ENCODE results near the gene PTPRU.

The PTPRU gene

DNA sequence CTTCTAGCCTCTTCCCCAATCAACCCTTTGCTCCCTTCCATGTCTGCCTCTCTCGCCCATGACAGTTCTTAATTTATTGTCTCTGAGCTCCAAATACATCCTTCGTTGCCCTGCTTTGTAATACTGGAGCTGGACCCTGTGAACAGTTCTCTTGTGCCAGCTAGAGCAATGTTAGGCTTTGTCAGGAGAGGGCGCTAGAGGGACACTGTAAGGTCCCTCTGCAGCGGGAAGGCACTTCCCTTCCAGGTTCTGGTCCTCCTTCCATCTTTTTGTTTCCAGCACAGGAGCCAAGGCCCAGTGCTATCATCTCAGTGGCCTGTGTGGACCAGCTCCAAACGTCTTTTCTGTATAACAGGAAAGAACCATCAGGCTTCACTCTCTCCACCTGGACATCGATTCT lies 95.9 kb downstream of the PTPRU start:
- no peaks in the 10 kb centered on the region for H3K36me3 ChIP-seq (ENCODE audit: control insufficient read depth, insufficient read depth, low read length)
- no peaks in the 10 kb centered on the region for H3K4me1 ChIP-seq (ENCODE audit: control insufficient read depth, insufficient read depth, low read length)
- H3K27me3 ChIP-seq (ENCODE audit: control insufficient read depth, insufficient read depth, low read length, poor library complexity, severe bottlenecking) = no peaks in the 10 kb centered on the region
- H3K9me3 ChIP-seq (ENCODE audit: control insufficient read depth, low read length) = no peaks in the 10 kb centered on the region
- no peak overlapping the region for H3K27ac ChIP-seq (ENCODE audit: insufficient read depth, low read depth, low read length, poor library complexity, severe bottlenecking)
- WGBS, 2 experiments = 64 to 67% methylated on average over 6 of the region's 6 CpGs
- no peak overlapping the region for H3K4me3 ChIP-seq (ENCODE audit: insufficient read depth, low read depth, low read length)

DNA sequence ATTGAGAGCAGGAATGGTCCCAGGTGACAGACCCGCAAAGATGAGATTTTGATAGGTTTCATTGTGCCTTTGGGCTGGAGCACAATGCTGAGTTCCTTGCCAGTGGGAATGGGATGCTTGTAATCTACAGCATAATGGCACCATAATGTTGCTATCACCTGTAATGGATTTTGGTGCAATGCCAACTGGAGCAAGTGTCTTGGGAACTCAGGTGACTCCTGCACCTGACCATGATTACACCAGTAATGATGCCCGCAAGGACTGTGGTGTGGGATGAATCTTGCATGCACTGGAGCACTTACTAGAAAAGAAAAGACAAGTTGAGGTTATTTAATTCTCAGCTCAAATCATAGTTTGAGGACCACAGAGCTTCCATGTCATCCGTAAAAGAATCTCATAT lies 96.7 kb downstream of the PTPRU start:
- Histone ChIP-seq H3K27me3 (ENCODE audit: control insufficient read depth, insufficient read depth, low read length, poor library complexity, severe bottlenecking) (no peaks in the 10 kb centered on the region), H3K4me1 (ENCODE audit: control insufficient read depth, insufficient read depth, low read length) (no peaks in the 10 kb centered on the region), H3K27ac (ENCODE audit: insufficient read depth, low read depth, low read length, poor library complexity, severe bottlenecking) (no peak overlapping the region), H3K36me3 (ENCODE audit: control insufficient read depth, insufficient read depth, low read length) (no peaks in the 10 kb centered on the region), H3K9me3 (ENCODE audit: control insufficient read depth, low read length) (no peaks in the 10 kb centered on the region), H3K4me3 (ENCODE audit: insufficient read depth, low read depth, low read length) (no peak overlapping the region)
- 91 to 93% methylated on average over 3 of the region's 3 CpGs for WGBS, 2 experiments

DNA sequence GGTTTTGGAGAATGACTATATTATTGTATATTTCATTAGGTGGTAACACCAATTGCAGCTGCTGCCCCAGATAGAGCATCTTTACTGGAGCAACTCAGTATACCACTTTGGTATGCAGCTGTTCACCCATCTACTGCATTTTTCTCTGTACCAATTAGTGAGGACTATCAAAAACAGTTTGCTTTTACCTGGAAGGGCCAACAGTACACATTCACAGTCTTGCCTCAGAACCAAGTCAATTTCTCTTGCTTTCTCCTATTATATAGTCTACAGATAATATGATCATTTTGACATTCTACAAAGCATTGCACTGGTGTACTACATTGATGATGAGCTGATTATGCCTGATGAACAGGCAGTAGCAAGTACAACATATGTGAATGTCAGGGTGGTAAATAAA lies 99.3 kb downstream of the PTPRU start:
- Histone ChIP-seq H3K36me3 (ENCODE audit: control insufficient read depth, insufficient read depth, low read length) (no peaks in the 10 kb centered on the region), H3K27ac (ENCODE audit: insufficient read depth, low read depth, low read length, poor library complexity, severe bottlenecking) (no peak overlapping the region)

DNA sequence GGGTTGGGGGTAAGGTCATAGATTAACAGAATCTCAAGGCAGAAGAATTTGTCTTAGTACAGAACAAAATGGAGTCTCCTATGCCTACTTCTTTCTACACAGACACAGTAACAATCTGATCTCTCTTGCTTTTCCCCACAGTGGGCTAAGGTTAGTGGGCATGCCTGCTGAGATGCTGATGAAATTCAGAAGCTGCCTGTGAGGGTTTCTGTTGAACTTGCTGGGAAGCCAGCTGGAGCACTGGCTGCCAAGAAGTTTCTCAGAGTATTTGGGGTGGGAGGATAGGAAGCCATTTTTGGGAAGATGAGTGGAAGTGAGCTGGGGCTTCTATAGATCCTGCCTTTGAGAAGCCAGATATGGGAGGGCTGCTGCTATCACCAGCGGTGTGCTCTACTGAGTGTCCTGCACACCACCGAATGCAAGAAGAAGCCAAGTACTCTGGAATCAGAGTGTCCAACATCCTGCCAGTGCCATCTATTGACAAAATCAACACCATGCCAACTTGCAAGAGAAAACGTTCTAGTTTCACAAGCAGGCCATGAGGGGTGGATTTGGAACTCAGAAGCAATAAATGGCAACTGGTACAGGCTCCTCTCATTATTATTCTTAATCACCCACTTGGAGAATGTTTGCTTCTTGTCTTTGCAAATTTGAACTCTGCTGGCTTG lies 102.7 kb downstream of the PTPRU start:
- WGBS, 2 experiments = 86 to 93% methylated on average over 3 of the region's 3 CpGs
- no peak overlapping the region for H3K4me3 ChIP-seq (ENCODE audit: insufficient read depth, low read depth, low read length)
- H3K36me3 ChIP-seq (ENCODE audit: control insufficient read depth, insufficient read depth, low read length) = no peaks in the 10 kb centered on the region
- H3K27ac ChIP-seq (ENCODE audit: insufficient read depth, low read depth, low read length, poor library complexity, severe bottlenecking) = no peak overlapping the region
- H3K4me1 ChIP-seq (ENCODE audit: control insufficient read depth, insufficient read depth, low read length) = no peaks in the 10 kb centered on the region
- H3K9me3 ChIP-seq (ENCODE audit: control insufficient read depth, low read length) = no peaks in the 10 kb centered on the region
- H3K27me3 ChIP-seq (ENCODE audit: control insufficient read depth, insufficient read depth, low read length, poor library complexity, severe bottlenecking) = no peaks in the 10 kb centered on the region

More for the DNA sequence above, 99.3 kb downstream of the PTPRU start:
- Histone ChIP-seq H3K9me3 (ENCODE audit: control insufficient read depth, low read length) (no peaks in the 10 kb centered on the region), H3K4me3 (ENCODE audit: insufficient read depth, low read depth, low read length) (no peak overlapping the region), H3K27me3 (ENCODE audit: control insufficient read depth, insufficient read depth, low read length, poor library complexity, severe bottlenecking) (no peaks in the 10 kb centered on the region), H3K4me1 (ENCODE audit: control insufficient read depth, insufficient read depth, low read length) (no peaks in the 10 kb centered on the region)

DNA sequence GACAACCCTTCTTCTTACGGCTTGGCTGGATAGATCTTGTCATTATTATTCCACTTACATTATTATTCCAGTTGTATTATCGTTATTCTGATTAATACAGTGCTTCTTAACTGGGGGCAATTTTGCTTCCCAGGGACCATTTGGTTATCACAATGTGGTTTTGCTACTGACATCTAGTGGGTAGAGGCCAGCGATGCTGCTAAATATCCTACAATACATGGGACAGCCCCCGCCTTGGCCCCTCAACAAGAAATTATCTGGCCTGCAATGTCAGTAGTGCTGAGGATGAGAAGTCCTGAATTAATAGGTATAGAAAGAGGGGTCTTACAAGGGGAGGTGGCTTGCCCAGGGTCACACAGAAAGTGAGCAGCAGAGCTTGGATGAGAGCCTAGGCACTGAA lies 105.6 kb downstream of the PTPRU start:
- 80 to 92% methylated on average over 4 of the region's 4 CpGs for WGBS, 2 experiments
- H3K9me3 ChIP-seq (ENCODE audit: control insufficient read depth, low read length) = no peaks in the 10 kb centered on the region
- H3K36me3 ChIP-seq (ENCODE audit: control insufficient read depth, insufficient read depth, low read length) = no peaks in the 10 kb centered on the region
- no peaks in the 10 kb centered on the region for H3K4me1 ChIP-seq (ENCODE audit: control insufficient read depth, insufficient read depth, low read length)
- H3K4me3 ChIP-seq (ENCODE audit: insufficient read depth, low read depth, low read length) = no peak overlapping the region
- H3K27me3 ChIP-seq (ENCODE audit: control insufficient read depth, insufficient read depth, low read length, poor library complexity, severe bottlenecking) = no peaks in the 10 kb centered on the region
- no peak overlapping the region for H3K27ac ChIP-seq (ENCODE audit: insufficient read depth, low read depth, low read length, poor library complexity, severe bottlenecking)

DNA sequence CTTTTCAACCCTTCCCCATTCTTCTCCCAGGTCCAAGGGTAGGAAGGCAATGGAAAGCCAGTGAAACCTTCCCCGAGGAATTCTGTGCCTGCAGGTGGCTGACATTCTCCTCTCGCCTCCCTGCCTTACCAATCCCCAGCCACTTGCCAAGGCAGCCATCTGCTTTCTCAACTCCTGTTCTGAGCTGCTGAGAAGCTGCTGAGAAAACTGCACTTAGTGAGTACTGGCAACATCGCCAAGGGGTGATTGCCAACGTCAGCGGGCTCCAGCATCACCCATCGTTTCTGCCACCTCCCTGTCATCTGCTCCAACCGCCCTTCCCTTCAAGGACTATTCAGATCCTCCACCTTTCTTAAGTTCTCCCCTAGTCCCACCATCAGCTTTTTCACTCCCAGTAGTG lies 106.0 kb downstream of the PTPRU start:
- Histone ChIP-seq H3K27me3 (ENCODE audit: control insufficient read depth, insufficient read depth, low read length, poor library complexity, severe bottlenecking) (no peaks in the 10 kb centered on the region), H3K4me3 (ENCODE audit: insufficient read depth, low read depth, low read length) (no peak overlapping the region), H3K36me3 (ENCODE audit: control insufficient read depth, insufficient read depth, low read length) (no peaks in the 10 kb centered on the region), H3K4me1 (ENCODE audit: control insufficient read depth, insufficient read depth, low read length) (no peaks in the 10 kb centered on the region), H3K27ac (ENCODE audit: insufficient read depth, low read depth, low read length, poor library complexity, severe bottlenecking) (no peak overlapping the region), H3K9me3 (ENCODE audit: control insufficient read depth, low read length) (no peaks in the 10 kb centered on the region)
- WGBS, 2 experiments = 87 to 88% methylated on average over 7 of the region's 7 CpGs

DNA sequence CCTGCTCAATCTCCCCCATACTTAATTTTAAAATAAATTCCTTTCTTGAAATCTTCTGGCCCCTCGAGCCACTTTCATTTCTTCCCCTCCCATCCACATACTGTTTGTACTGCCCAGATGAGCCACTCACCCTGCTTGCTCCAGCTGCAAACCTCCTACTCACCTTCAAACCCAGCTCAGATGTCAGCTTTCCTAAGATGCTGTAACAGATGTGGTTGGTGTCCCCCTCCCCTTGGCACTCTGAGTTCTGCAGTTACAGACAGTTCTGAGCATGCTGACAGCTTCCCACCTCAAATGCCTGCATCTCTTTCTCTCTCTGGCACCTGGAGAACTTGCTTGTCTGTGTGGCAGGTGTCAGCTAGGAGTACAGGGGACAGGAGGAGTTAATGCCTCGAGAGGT lies 106.7 kb downstream of the PTPRU start:
- no peaks in the 10 kb centered on the region for H3K36me3 ChIP-seq (ENCODE audit: control insufficient read depth, insufficient read depth, low read length)
- 88 to 92% methylated on average over 2 of the region's 2 CpGs for WGBS, 2 experiments
- no peaks in the 10 kb centered on the region for H3K4me1 ChIP-seq (ENCODE audit: control insufficient read depth, insufficient read depth, low read length)

DNA sequence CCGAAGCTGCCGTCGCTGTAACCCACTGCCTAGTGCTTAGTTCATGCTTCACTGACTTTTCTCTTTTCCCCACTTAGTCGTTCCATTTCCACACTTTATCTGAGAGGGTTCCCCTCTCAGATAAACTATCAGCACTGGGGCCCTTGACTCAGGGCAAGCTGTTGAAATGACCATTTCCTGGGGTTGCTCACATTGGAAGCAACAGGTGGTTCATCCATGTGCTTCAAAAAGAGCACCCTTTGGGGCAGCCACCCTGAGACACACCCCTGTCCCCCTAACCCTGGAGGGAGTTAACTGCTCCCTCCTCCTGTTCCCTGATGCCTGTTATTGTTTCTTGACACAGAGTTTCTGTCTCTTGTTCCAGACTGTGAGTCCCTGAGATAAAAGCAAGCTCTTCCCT lies 107.2 kb downstream of the PTPRU start:
- Histone ChIP-seq H3K4me1 (ENCODE audit: control insufficient read depth, insufficient read depth, low read length) (no peaks in the 10 kb centered on the region), H3K9me3 (ENCODE audit: control insufficient read depth, low read length) (no peaks in the 10 kb centered on the region), H3K36me3 (ENCODE audit: control insufficient read depth, insufficient read depth, low read length) (no peaks in the 10 kb centered on the region), H3K27me3 (ENCODE audit: control insufficient read depth, insufficient read depth, low read length, poor library complexity, severe bottlenecking) (no peaks in the 10 kb centered on the region), H3K27ac (ENCODE audit: insufficient read depth, low read depth, low read length, poor library complexity, severe bottlenecking) (no peak overlapping the region), H3K4me3 (ENCODE audit: insufficient read depth, low read depth, low read length) (no peak overlapping the region)
- 89 to 90% methylated on average over 4 of the region's 4 CpGs for WGBS, 2 experiments

More for the DNA sequence above, 106.7 kb downstream of the PTPRU start:
- no peak overlapping the region for H3K4me3 ChIP-seq (ENCODE audit: insufficient read depth, low read depth, low read length)
- no peaks in the 10 kb centered on the region for H3K9me3 ChIP-seq (ENCODE audit: control insufficient read depth, low read length)
- no peaks in the 10 kb centered on the region for H3K27me3 ChIP-seq (ENCODE audit: control insufficient read depth, insufficient read depth, low read length, poor library complexity, severe bottlenecking)
- no peak overlapping the region for H3K27ac ChIP-seq (ENCODE audit: insufficient read depth, low read depth, low read length, poor library complexity, severe bottlenecking)

DNA sequence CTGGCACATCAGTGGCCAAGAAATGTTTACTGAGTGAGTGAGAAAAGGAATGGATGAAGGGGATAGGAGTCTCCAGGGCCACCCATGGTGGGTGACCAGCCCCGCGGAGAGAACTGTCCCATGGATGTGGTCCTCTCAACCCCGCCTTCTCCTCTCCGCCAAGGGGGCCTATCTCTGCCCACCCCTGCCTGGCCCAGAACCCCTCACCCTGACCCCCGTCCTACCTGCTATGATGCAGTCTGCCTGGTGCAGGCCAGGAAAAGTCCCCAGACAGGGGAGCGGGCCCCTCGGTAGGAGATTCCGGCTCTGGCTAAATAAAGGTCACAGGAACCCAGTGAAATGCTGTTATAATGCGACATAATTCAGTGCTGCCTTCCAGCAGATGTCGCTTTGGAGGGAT lies 107.6 kb downstream of the PTPRU start:
- 82 to 85% methylated on average over 10 of the region's 10 CpGs for WGBS, 2 experiments
- no peak overlapping the region for H3K27ac ChIP-seq (ENCODE audit: insufficient read depth, low read depth, low read length, poor library complexity, severe bottlenecking)
- H3K36me3 ChIP-seq (ENCODE audit: control insufficient read depth, insufficient read depth, low read length) = no peaks in the 10 kb centered on the region
- no peaks in the 10 kb centered on the region for H3K4me1 ChIP-seq (ENCODE audit: control insufficient read depth, insufficient read depth, low read length)
- H3K9me3 ChIP-seq (ENCODE audit: control insufficient read depth, low read length) = no peaks in the 10 kb centered on the region
- H3K27me3 ChIP-seq (ENCODE audit: control insufficient read depth, insufficient read depth, low read length, poor library complexity, severe bottlenecking) = no peaks in the 10 kb centered on the region
- no peak overlapping the region for H3K4me3 ChIP-seq (ENCODE audit: insufficient read depth, low read depth, low read length)

DNA sequence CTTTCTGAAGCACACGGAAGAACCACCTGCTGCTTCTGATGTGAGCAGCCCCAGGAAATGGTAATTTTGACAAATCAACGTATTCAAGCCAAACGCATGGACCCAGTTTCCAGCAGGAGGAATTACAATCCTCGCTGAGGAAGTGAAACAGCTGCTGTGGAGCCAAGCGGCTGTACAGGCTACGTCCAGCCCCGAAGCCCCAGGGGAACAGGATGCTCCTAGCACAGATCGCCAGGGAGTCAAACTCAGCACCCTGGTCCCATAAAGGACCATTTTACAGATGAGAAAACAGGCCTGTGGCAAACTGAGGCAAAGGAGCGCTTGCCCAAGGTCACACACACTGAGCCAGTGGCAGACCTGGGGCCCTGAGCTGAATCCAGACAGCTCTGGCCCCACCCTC lies 108.0 kb downstream of the PTPRU start:
- Histone ChIP-seq H3K4me3 (ENCODE audit: insufficient read depth, low read depth, low read length) (no peak overlapping the region), H3K27ac (ENCODE audit: insufficient read depth, low read depth, low read length, poor library complexity, severe bottlenecking) (no peak overlapping the region), H3K36me3 (ENCODE audit: control insufficient read depth, insufficient read depth, low read length) (no peaks in the 10 kb centered on the region), H3K9me3 (ENCODE audit: control insufficient read depth, low read length) (no peaks in the 10 kb centered on the region), H3K4me1 (ENCODE audit: control insufficient read depth, insufficient read depth, low read length) (no peaks in the 10 kb centered on the region), H3K27me3 (ENCODE audit: control insufficient read depth, insufficient read depth, low read length, poor library complexity, severe bottlenecking) (no peaks in the 10 kb centered on the region)
- 70 to 73% methylated on average over 9 of the region's 9 CpGs for WGBS, 2 experiments

DNA sequence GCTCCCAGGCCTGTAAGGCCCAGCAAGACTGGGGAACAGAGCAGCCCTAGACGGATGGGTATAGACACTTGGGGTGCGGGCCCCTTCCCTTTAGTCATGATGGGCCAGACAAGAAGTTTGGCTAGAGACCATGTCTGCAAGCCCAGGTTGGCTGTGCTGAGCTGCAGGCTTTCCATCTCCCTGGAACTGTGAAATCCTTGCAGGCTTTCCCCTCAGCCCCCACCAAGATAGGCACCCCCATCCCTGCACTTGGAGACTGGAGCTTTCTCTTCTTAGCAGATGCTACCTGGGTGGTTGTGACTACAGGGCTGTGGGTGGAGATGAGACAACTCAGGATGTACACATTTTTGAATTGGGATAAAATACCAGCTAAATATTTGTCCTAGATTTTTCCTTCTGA lies 110.3 kb downstream of the PTPRU start:
- no peak overlapping the region for H3K4me3 ChIP-seq (ENCODE audit: insufficient read depth, low read depth, low read length)
- H3K4me1 ChIP-seq (ENCODE audit: control insufficient read depth, insufficient read depth, low read length) = no peaks in the 10 kb centered on the region
- H3K27me3 ChIP-seq (ENCODE audit: control insufficient read depth, insufficient read depth, low read length, poor library complexity, severe bottlenecking) = no peaks in the 10 kb centered on the region
- 93% methylated on average over 2 of the region's 2 CpGs for WGBS, 2 experiments
- H3K36me3 ChIP-seq (ENCODE audit: control insufficient read depth, insufficient read depth, low read length) = no peaks in the 10 kb centered on the region
- H3K27ac ChIP-seq (ENCODE audit: insufficient read depth, low read depth, low read length, poor library complexity, severe bottlenecking) = no peak overlapping the region
- H3K9me3 ChIP-seq (ENCODE audit: control insufficient read depth, low read length) = no peaks in the 10 kb centered on the region

Data from ectodermal cell (in vitro differentiated cells).